SHP77 treated with DMSO at 0.1 percent for 48 hours (cell line): ENCODE data around the gene TRAF3IP3.
"Not testable (repeated sequence)": the region's sequence is repeated elsewhere in the genome, so short reads cannot be mapped to it uniquely, and the experiment has no call there.

ENCODE experiments used
- DNase-seq: peaks from one replicate; lab custom pipeline; 2025; lab: John Stamatoyannopoulos, UW

The TRAF3IP3 gene

DNA sequence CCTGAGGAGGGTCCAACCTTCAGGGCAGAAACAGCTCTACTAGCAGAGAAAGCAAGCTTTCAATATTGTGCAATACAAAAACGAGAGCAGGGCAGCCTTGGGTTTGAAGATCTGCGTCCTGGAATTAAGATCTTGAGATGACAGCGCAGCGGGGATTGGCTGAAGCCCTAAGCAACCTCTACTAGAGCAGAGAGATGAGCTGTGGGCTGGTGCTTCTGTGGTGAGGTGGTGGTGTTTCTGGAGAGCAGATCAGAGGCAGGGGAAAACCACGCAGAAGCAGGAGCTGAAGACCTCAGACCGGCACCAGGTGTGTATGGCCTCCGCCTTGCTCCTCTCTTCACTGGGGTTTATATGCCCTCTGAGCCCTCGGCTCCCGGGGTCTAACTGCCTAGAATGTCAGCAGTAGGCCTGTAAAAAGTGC, 12.5 kb downstream of the TRAF3IP3 start:
- DNase-seq: no peak

GRCh38 chr1:209769171-209769904, 13.5 kb downstream of the TRAF3IP3 start:
- no peak for DNase-seq

- DNase-seq: no peak
Measured at GRCh38 chr1:209769971-209770370, 14.1 kb downstream of the TRAF3IP3 start.

GRCh38 chr1:209770636-209771415, 15.0 kb downstream of the TRAF3IP3 start:
- DNase-seq: no peak

GRCh38 chr1:209772126-209772525, 16.3 kb downstream of the TRAF3IP3 start:
- no peak for DNase-seq

- no peak for DNase-seq
Measured at GRCh38 chr1:209774592-209774991, 18.7 kb downstream of the TRAF3IP3 start.

GRCh38 chr1:209775678-209776077, 19.8 kb downstream of the TRAF3IP3 start:
- DNase-seq: no peak

DNA sequence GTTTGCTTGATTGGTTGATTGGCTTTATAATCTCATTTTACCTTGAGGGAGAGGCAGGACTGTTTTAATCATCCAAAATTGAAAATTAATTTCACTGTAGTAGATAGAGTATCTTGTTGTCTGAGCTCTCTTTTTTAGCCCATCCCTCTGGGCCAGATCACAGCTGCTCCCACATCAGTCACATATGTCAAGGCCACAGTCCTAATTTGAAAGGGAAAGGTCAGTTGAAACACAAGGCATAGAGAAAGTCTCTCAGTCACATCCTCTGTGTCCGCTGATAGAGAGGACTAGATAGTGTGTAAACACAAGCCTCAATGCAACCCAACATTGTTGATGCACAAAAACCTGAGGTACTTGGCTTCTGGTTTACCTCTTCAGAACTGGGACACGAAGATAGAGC, 21.7 kb downstream of the TRAF3IP3 start:
- no peak for DNase-seq

DNA sequence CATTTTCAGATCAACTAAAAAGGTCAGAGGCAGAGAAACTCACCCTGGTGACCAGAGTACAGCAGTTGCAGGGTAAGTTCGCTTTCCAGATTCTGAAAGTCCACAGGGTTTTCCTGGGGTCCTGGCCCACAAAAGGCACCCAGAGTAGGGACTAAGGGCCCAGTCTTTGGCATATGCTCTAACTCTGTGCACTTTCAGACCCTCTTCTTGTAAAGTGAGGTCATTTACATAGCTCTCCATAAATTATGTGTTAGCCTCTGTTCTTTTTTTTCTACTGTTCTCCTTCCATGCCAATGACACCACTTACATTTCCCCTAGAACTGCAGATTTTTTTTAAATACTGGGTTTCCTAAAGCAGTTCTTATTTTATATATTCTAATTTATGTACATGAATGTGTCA, 22.2 kb downstream of the TRAF3IP3 start:
- no peak for DNase-seq

- DNase-seq: no peak
Measured at GRCh38 chr1:209780268-209780667, 24.4 kb downstream of the TRAF3IP3 start.

GRCh38 chr1:209783386-209783785, 27.5 kb downstream of the TRAF3IP3 start:
- DNase-seq: no peak

DNA sequence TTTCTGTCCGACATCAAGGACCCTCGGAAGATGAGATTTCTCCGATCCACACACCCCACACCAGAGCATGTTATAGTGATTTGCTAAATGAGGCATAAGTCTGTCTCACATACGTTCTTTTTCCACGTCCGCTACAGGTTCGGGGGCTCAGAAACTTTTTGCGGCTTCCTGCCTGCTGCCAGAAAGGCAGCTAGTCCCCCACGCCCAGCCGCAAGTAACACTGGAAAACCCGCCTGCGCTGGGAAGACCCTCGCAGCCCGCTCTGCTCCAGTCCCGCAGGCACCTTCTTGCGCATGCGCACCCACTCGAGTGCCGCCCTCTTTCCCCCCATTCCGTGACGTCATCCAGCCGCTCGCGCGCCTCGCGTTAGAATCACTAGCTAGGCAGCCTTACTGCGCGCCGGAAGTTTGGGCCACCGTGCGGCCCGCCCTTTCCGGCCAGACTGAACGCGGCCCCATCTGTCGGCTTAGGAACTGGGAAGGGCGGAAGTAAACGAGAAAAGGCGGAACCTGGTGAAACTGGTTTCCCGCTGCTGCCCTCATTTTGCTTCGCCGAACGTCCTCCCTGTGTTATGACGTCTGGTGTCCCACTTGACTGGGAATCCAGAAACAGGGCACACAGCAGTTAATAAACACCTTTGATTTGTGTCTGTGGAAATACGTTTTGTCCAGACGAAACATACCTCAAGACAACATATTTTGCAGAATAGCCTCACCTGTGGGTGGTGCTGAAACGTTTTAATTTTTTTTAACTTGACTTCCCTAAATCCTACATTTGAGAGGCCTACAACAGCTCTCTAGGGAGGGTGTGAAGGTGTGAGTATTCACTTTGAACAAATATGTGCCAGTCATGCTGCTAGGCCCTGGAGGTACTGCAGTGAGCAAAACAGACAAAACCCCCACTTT, 28.7 kb downstream of the TRAF3IP3 start, which contains the start of gene C1orf74:
Gene C1orf74 (minus strand): TSS at position 295 of the 905 bp plus-strand sequence. CDS start 925 bp downstream, outside the sequence.
- peak; percentile 97 for DNase-seq

GRCh38 chr1:209785592-209785991, 29.7 kb downstream of the TRAF3IP3 start:
- DNase-seq: no peak

DNA sequence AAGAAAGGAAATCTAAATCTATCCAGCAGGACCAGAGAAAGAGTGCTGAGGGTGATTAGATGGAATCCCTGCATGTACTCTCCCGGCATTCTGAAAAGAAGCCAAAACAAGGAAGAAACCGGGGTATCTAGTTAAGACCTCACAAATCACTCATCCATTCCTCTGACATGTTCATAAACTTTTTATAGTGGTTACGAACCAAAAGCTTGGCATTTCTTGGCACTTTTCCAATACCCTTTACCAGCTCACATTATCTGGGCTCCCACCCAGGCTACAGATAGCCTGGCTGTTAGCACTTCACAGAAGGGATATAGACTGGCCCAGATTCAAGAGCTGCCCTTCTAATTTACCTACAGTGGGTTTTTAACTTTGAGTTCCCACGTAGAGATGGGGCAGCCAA, 30.3 kb downstream of the TRAF3IP3 start:
- DNase-seq: no peak

DNA sequence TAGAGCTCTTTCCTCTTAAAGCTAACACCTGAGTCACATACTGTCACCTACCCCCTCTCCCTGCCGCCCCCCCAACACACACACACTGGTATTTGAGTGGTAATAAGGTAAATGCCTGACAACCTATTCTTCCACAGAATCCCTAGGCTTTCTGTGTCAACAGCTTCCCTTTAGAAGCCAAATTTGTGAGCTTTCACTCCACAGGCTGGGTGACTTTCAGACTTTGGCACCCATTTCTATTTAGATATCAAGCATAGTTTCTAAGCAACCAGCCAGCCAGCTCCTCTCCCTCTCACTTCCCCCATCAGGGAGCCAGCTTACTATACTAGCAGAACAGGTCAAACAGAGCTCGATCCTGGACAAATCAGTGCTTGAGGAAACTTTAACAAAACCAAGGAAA, 31.7 kb downstream of the TRAF3IP3 start:
- no peak for DNase-seq

DNA sequence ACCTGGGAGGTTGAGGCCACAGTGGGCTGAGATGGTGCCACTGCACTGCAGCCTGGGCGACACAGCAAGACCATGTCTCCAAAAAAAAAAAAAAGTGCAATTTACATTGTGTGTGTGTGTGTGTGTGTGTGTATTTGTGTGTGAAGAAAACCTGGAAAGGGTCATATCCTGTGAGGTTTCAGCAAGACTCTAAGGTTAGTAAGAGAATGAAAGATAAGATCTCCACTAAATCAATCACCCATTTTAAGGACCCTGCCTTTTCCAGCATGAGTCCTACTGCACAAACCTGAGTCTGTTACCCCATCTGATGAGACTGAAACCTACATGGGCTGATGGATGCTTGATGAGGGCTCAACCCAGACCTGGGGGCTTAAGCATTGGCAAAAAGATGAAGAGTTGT, 33.4 kb downstream of the TRAF3IP3 start:
- no peak for DNase-seq

- no peak for DNase-seq
Measured at GRCh38 chr1:209790286-209791193, 34.7 kb downstream of the TRAF3IP3 start.

DNA sequence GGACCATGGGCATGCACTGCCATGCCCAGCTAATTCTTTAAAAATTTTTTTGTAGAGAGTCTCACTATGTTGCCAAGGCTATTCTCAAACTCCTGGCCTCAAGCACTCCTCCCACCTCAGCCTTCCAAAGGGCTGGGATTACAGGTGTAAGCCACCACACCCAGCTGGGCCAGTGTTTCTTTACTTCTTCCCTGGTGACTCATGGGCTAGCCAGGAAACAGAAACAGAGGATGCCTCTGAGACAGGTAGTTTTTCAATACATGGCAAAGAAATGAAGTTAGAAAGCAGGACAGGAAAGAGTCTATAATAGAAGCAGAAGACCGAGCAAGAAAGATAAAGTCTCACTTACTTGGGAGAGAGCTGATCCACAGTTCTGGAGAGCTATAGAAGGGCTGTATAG, 36.1 kb downstream of the TRAF3IP3 start:
- DNase-seq: no peak

DNA sequence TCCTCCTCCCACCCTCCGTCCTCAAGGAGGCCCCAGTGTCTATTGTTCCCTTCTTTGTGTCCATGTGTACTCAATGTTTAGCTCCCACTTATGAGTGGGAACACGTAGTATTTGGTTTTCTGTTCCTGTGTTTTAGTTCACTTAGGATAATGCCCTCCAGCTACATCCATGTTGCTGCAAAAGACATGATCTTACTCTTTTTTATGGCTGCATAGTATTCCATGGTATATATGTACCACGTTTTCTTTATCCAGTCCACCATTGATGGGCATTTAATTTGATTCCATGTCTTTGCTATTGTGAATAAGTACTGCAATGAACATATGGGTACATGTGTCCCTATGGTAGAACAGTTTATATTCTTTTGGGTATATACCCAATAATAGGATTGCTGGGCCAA, 37.9 kb downstream of the TRAF3IP3 start:
- DNase-seq: not testable (repeated sequence)

DNA sequence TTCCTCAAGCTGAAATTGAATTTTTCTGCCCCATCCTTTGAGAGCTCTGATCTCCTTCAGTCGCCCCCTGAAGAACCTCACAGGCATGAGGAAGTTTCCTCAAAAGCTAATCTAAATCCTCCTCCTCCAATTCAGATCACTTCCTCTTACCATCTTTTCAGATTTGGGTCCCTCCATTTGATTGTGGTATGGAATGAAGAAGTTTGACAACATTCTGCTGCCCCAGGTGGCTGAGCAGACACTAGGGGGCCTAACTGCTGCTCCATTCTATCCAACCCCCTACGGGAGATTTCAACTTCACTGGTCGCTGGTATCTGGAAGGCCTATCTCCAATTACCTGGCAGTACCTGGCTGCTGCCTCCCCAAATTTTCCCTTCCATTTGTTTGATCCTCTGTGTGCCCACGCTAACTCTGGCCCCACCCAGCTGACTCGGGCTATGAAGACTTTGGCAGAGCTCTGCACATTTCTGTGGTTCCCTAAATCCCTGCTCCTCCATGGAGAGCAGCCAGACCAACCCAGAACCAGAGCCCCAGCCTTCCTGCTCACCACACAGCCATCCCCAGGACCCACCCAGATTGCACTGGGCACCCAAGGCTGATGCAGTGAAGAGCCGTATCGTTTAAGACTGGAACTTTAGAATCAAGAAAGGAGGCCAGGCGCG, 42.3 kb downstream of the TRAF3IP3 start:
- no peak for DNase-seq
